Astrocyte (in vitro differentiated cells and primary cell): Measurements from ENCODE around the gene ENDOV. TPM values are rescaled to one million over a fixed set of nuclear protein-coding genes. Genes with fewer than 3 reads are reported as not detected.

Experiments used
- DNase-seq: peaks from one replicate; pipeline ENCODE4 v3.0.0-alpha.2; 2010; ENCODE audit warnings: low read depth
- FAIRE-seq: peaks from 2 replicates; lab custom pipeline; 2011; peaks lifted over from hg19 to GRCh38; lab: Jason Lieb, UNC
- H2AFZ ChIP-seq: 2 replicates; pipeline ENCODE4 v1.6.0; 2012; ENCODE audit warnings: low read depth, low read length, inconsistent platforms
- H3K27ac ChIP-seq: 2 replicates; pipeline ENCODE4 v1.5.1; 2011; ENCODE audit warnings: low read depth, low read length, inconsistent platforms
- H3K27me3 ChIP-seq: 2 replicates; pipeline ENCODE4 v1.6.0; 2011; ENCODE audit warnings: low read length, inconsistent platforms; ENCODE audit not compliant: insufficient read depth
- H3K36me3 ChIP-seq: 2 replicates; pipeline ENCODE4 v1.5.1; 2011; ENCODE audit warnings: low read length, inconsistent platforms; ENCODE audit not compliant: insufficient read depth
- H3K4me1 ChIP-seq: 2 replicates; pipeline ENCODE4 v1.5.1; 2011; ENCODE audit warnings: low read length, inconsistent platforms; ENCODE audit not compliant: insufficient read depth
- H3K4me2 ChIP-seq: 2 replicates; pipeline ENCODE4 v1.6.0; 2012; ENCODE audit warnings: low read length, inconsistent platforms
- H3K4me3 ChIP-seq: 2 replicates; pipeline ENCODE4 v1.5.1; 2011; ENCODE audit warnings: low read depth, mild to moderate bottlenecking, low read length, inconsistent platforms; ENCODE audit not compliant: insufficient read depth
- H3K79me2 ChIP-seq: 2 replicates; pipeline ENCODE4 v1.6.0; 2012; ENCODE audit warnings: mild to moderate bottlenecking, low read length, inconsistent platforms; ENCODE audit not compliant: insufficient read depth
- H3K9ac ChIP-seq: 2 replicates; pipeline ENCODE4 v1.6.0; 2012; ENCODE audit warnings: mild to moderate bottlenecking, low read length, inconsistent platforms
- H3K9me3 ChIP-seq: 2 replicates; pipeline ENCODE4 v1.5.1; 2012; ENCODE audit warnings: low read depth, mild to moderate bottlenecking, low read length, inconsistent platforms; ENCODE audit not compliant: insufficient read depth
- H4K20me1 ChIP-seq: 2 replicates; pipeline ENCODE4 v1.6.0; 2012; ENCODE audit warnings: low read length, inconsistent platforms; ENCODE audit not compliant: insufficient read depth
- H3K27ac Mint-ChIP-seq: one replicate; pipeline ENCODE4 v1.8.0; 2021; ENCODE audit warnings: mild to moderate bottlenecking, mixed read lengths; ENCODE audit not compliant: unreplicated experiment
- H3K27me3 Mint-ChIP-seq: one replicate; pipeline ENCODE4 v1.8.0; 2021; ENCODE audit warnings: low read depth, mixed read lengths; ENCODE audit not compliant: unreplicated experiment
- H3K36me3 Mint-ChIP-seq: one replicate; pipeline ENCODE4 v1.8.0; 2021; ENCODE audit warnings: low read depth, mixed read lengths; ENCODE audit not compliant: unreplicated experiment
- H3K4me1 Mint-ChIP-seq: one replicate; pipeline ENCODE4 v1.8.0; 2021; ENCODE audit warnings: low read depth, mixed read lengths; ENCODE audit not compliant: unreplicated experiment
- H3K4me3 Mint-ChIP-seq: one replicate; pipeline ENCODE4 v1.8.0; 2021; ENCODE audit warnings: mild to moderate bottlenecking, moderate library complexity, mixed read lengths; ENCODE audit not compliant: unreplicated experiment
- H3K9me3 Mint-ChIP-seq: one replicate; pipeline ENCODE4 v1.8.0; 2021; ENCODE audit warnings: mild to moderate bottlenecking, mixed read lengths; ENCODE audit not compliant: unreplicated experiment
- EZH2 ChIP-seq: IDR thresholded peaks from 2 replicates; pipeline ENCODE4 v1.6.1; 2012; ENCODE audit warnings: mild to moderate bottlenecking, low read length, inconsistent platforms; ENCODE audit not compliant: insufficient read depth
- total RNA-seq: library from RNA; stranded (reverse); gene quantifications from 2 replicates; pipeline ENCODE4 v1.2.1, GENCODE V29; 2021
- TF ChIP-seq, protein P1 (sequence below): IDR thresholded peaks from 2 replicates; pipeline ENCODE4 v1.5.1; 2011; ENCODE audit warnings: low read depth, mild to moderate bottlenecking, inconsistent platforms, low read length, moderate library complexity; ENCODE audit not compliant: insufficient read depth

ENDOV gene
- total RNA-seq, 1 donor from 2014 or later, result 20.7 TPM

DNA sequence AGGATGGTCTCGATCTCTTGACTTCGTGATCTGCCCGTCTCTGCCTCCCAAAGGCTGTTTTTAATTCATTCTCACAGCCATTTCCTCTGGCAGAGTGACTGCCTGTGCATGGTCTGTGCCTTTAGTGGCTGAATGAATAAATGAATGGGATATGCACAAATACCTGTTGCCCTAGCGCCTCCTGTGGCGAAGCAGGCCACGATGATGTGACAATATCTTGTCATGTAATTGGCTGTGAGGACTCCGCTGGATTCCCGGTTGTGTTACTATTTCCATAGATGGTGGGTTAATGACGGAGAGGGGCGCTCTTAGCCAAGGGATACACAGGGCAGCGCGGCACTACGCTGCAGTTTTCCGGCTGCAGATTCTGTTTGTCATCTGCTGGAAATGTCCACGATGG is 26.8 kb upstream of the ENDOV start:
- Mint-ChIP-seq H3K27me3 (no peaks in the 10 kb centered on the region), H3K9me3 (no peaks in the 10 kb centered on the region), H3K4me1 (no peaks in the 10 kb centered on the region), H3K36me3 (peaks cover 32% of the 10 kb centered on the region), H3K4me3 (no peak overlapping the region), H3K27ac (no peak overlapping the region)
- no peaks in the 10 kb centered on the region for H3K4me1 ChIP-seq
- H4K20me1 ChIP-seq, result no peaks in the 10 kb centered on the region
- H3K36me3 ChIP-seq, result peaks cover 19% of the 10 kb centered on the region
- no peaks in the 10 kb centered on the region for H3K27me3 ChIP-seq
- TF ChIP-seq, protein P1, sequence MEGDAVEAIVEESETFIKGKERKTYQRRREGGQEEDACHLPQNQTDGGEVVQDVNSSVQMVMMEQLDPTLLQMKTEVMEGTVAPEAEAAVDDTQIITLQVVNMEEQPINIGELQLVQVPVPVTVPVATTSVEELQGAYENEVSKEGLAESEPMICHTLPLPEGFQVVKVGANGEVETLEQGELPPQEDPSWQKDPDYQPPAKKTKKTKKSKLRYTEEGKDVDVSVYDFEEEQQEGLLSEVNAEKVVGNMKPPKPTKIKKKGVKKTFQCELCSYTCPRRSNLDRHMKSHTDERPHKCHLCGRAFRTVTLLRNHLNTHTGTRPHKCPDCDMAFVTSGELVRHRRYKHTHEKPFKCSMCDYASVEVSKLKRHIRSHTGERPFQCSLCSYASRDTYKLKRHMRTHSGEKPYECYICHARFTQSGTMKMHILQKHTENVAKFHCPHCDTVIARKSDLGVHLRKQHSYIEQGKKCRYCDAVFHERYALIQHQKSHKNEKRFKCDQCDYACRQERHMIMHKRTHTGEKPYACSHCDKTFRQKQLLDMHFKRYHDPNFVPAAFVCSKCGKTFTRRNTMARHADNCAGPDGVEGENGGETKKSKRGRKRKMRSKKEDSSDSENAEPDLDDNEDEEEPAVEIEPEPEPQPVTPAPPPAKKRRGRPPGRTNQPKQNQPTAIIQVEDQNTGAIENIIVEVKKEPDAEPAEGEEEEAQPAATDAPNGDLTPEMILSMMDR, result no peak
- no peak for TF ChIP-seq EZH2
- DNase-seq (no peak), FAIRE-seq (no peak)
- no peak overlapping the region for H3K4me2 ChIP-seq
- H2AFZ ChIP-seq, result no peak overlapping the region
- H3K79me2 ChIP-seq, result no peaks in the 10 kb centered on the region
- no peak overlapping the region for H3K4me3 ChIP-seq
- no peak overlapping the region for H3K27ac ChIP-seq
- H3K9me3 ChIP-seq, result no peaks in the 10 kb centered on the region
- no peak overlapping the region for H3K9ac ChIP-seq

DNA sequence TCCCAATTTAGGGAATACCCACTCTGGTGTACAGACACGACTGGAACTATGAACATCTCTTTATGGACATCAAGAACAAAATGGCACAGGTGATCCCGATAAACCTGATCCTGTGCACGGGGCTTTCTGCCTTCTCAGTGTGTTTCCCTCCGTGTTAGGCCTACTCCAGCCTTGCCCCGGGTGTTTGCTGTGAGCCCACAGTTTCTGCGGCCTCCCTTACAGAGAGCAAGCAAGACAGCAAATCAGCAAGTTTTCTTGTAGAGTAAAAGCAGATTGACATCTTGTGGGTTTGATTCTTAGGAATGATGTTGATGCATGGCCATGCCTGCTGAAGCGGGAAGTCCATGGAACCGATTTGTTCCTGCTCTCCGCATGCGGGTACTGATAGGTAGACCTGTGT is 26.4 kb upstream of the ENDOV start:
- Mint-ChIP-seq H3K27ac (no peak overlapping the region), H3K4me1 (no peaks in the 10 kb centered on the region), H3K36me3 (peaks cover 31% of the 10 kb centered on the region), H3K4me3 (no peak overlapping the region), H3K9me3 (no peaks in the 10 kb centered on the region), H3K27me3 (no peaks in the 10 kb centered on the region)
- TF ChIP-seq, protein P1, result no peak
- no peak for TF ChIP-seq EZH2
- Histone ChIP-seq H3K36me3 (peaks cover 21% of the 10 kb centered on the region), H3K4me3 (no peak overlapping the region), H3K4me2 (no peak overlapping the region), H3K4me1 (no peaks in the 10 kb centered on the region), H3K27me3 (no peaks in the 10 kb centered on the region), H4K20me1 (no peaks in the 10 kb centered on the region), H3K9me3 (no peaks in the 10 kb centered on the region), H3K9ac (no peak overlapping the region), H2AFZ (no peak overlapping the region), H3K79me2 (no peaks in the 10 kb centered on the region), H3K27ac (no peak overlapping the region)
- no peak for DNase-seq
- FAIRE-seq, result no peak

DNA sequence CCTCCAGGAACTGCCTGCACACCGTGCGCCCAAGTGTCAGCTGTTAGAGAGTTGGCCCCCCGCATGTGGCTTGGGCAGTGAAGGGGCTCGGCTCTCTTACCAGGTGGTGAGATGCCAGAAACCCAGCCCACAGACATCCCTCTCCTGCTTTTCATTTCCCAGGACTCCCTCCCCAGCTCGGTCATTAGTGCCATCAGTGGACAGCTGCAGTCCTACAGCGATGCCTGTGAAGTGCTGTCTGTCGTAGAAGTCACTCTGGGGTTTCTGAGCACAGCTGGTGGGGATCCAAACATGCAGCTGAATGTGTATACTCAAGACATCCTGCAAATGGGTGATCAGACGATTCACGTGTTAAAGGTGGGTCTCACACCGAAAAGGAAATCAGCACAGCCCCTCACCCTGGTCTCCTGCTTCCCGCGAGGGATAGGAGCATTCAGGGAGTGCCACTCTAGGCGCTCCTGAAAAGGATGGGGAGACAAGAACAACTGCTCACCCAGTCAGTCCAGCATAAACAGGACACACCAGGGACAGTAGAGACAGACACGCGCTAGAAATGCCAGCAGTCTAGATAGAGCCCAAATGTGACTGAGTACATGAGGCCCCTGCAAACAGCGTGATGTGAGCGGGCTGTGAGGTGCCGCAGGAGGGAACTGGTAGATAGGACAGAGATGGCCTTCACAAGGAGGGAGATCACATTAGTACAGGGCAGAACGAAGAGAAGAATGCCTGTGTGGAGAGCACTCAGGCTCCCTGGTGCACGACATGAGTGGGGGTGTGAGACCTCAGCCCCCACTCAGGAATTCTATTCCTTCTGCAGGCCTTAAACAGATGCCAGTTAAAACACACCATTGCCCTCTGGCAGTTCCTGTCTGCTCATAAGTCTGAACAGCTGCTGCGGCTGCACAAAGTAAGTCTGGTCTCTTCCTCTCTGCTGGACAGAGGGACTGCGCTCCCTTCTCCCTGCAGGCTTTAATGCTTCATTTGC is 25.7 kb upstream of the ENDOV start:
- Mint-ChIP-seq H3K9me3 (no peaks in the 10 kb centered on the region), H3K4me3 (no peak overlapping the region), H3K4me1 (no peaks in the 10 kb centered on the region), H3K27me3 (no peaks in the 10 kb centered on the region), H3K27ac (no peak overlapping the region), H3K36me3 (peaks cover 27% of the 10 kb centered on the region)
- no peak for DNase-seq
- Histone ChIP-seq H3K27ac (no peak overlapping the region), H3K36me3 (peaks cover 21% of the 10 kb centered on the region), H3K4me3 (no peak overlapping the region), H3K79me2 (no peaks in the 10 kb centered on the region), H3K4me2 (no peak overlapping the region), H3K9me3 (no peaks in the 10 kb centered on the region), H2AFZ (no peak overlapping the region), H3K27me3 (no peaks in the 10 kb centered on the region), H4K20me1 (no peaks in the 10 kb centered on the region), H3K9ac (no peak overlapping the region), H3K4me1 (no peaks in the 10 kb centered on the region)
- TF ChIP-seq, protein P1, result no peak
- TF ChIP-seq EZH2, result no peak
- FAIRE-seq, result no peak
